ENCODE data around the gene ENKD1. TPM values are rescaled to one million over a fixed set of nuclear protein-coding genes. Genes with fewer than 3 reads are reported as not detected.

ENKD1 gene
- total and polyA plus RNA-seq, 2 of the 13 experiments (the other 11 are each of a cell fraction or from before 2014, with no cell fraction given): 10.8 to 20.8 TPM

- no peak; the same call in 1 of the 2 replicates for TF ChIP-seq FLYWCH1 (CRISPR knock-in tag; IDR thresholded peaks at IDR 0.05)
- peak; percentile 26; the same call in 1 of the 2 replicates for TF ChIP-seq MED1 (CRISPR knock-in tag; IDR thresholded peaks at IDR 0.05)
- no peak for TF ChIP-seq NFE2 (CRISPR knock-in tag; IDR thresholded peaks at IDR 0.05)
- no peak for TF ChIP-seq ZNF564 (CRISPR knock-in tag; IDR thresholded peaks at IDR 0.05)
- TF ChIP-seq ZNF292 (CRISPR knock-in tag; IDR thresholded peaks at IDR 0.05; ENCODE audit: borderline replicate concordance, low read depth): no peak
- no peak for TF ChIP-seq ZIK1 (CRISPR knock-in tag; IDR thresholded peaks at IDR 0.05; ENCODE audit: borderline replicate concordance, low read depth)
- no peak for TF ChIP-seq BRCA1 (CRISPR knock-in tag; IDR thresholded peaks at IDR 0.05)
- TF ChIP-seq ELF1 (CRISPR knock-in tag; IDR thresholded peaks at IDR 0.05): peak; percentile 30; the same call in 1 of the 2 replicates
- no peak for TF ChIP-seq HOXA9 (CRISPR knock-in tag; IDR thresholded peaks at IDR 0.05; ENCODE audit: borderline replicate concordance)
- TF ChIP-seq HINFP (CRISPR knock-in tag; IDR thresholded peaks at IDR 0.05; ENCODE audit: low read depth): no peak
- 0 out of 2 replicates have a peak, but pooled peaks have one; percentile 22 for TF ChIP-seq PCBP1 (IDR thresholded peaks at IDR 0.05; ENCODE audit: borderline replicate concordance, low read depth, low read length)
- TF ChIP-seq KIAA2018 (CRISPR knock-in tag; IDR thresholded peaks at IDR 0.05; ENCODE audit: borderline replicate concordance): no peak
- no peak for TF ChIP-seq RFX1 (IDR thresholded peaks at IDR 0.05)
- TF ChIP-seq RAD21 (CRISPR knock-in tag; IDR thresholded peaks at IDR 0.05): no peak
- TF ChIP-seq TAF15 (IDR thresholded peaks at IDR 0.05; ENCODE audit: low read depth, low read length, poor library complexity, severe bottlenecking): no peak
- no peak for TF ChIP-seq ZNF256 (CRISPR knock-in tag; conservative IDR thresholded peaks at IDR 0.05)
- TF ChIP-seq MLLT10 (CRISPR knock-in tag; IDR thresholded peaks at IDR 0.05): no peak
- peak; percentile 43; the same call in 1 of the 2 replicates for TF ChIP-seq ZNF782 (CRISPR knock-in tag; IDR thresholded peaks at IDR 0.05; ENCODE audit: borderline replicate concordance)
- no peak for TF ChIP-seq GLI4 (CRISPR knock-in tag; IDR thresholded peaks at IDR 0.05; ENCODE audit: borderline replicate concordance)
- 0 out of 2 replicates have a peak, but pooled peaks have one; percentile 34 for TF ChIP-seq SMYD3 (CRISPR knock-in tag; IDR thresholded peaks at IDR 0.05)
- TF ChIP-seq KLF15 (CRISPR knock-in tag; IDR thresholded peaks at IDR 0.05; ENCODE audit: borderline replicate concordance): peak; percentile 73; the same call in 1 of the 2 replicates
- no peak for TF ChIP-seq ZNF496 (CRISPR knock-in tag; IDR thresholded peaks at IDR 0.05; ENCODE audit: insufficient replicate concordance)
Measured at GRCh38 chr16:67666032-67666551, 458 bp downstream of the ENKD1 start (continued).

Data from HepG2 (cell line).